DND-41 (cell line): Measurements from ENCODE around the gene RNGTT.

ENCODE experiments used
- ATAC-seq: fragments of 200-7000 bp; cut with Tn5 transposase; 3 replicates; pipeline ENCODE4 v1.9.1; 2021; ENCODE audit warnings: low read depth; ENCODE audit not compliant: insufficient read depth
- DNase-seq: peaks from one replicate; pipeline ENCODE4 v3.0.0-alpha.2; 2020
- H2AFZ ChIP-seq: 2 replicates; pipeline ENCODE4 v1.6.0; 2012; ENCODE audit warnings: low read depth, low read length
- H3K27ac ChIP-seq: 2 replicates; pipeline ENCODE4 v1.5.1; 2012; ENCODE audit warnings: low read length, inconsistent platforms
- H3K27me3 ChIP-seq: fragments of 200-600 bp; sonication (generic); 2 replicates; pipeline ENCODE4 v1.6.0; 2012; ENCODE audit warnings: low read length, mild to moderate bottlenecking, inconsistent platforms; ENCODE audit not compliant: insufficient read depth, poor library complexity
- H3K36me3 ChIP-seq: 2 replicates; pipeline ENCODE4 v1.5.1; 2012; ENCODE audit warnings: low read length, inconsistent platforms; ENCODE audit not compliant: insufficient read depth
- H3K4me1 ChIP-seq: 2 replicates; pipeline ENCODE4 v1.5.1; 2012; ENCODE audit warnings: mild to moderate bottlenecking, low read length; ENCODE audit not compliant: insufficient read depth
- H3K4me2 ChIP-seq: 2 replicates; pipeline ENCODE4 v1.6.0; 2012; ENCODE audit warnings: mild to moderate bottlenecking, moderate library complexity, low read length, inconsistent platforms; ENCODE audit not compliant: insufficient read depth
- H3K4me3 ChIP-seq, 2 experiments: fragments of 200-600 bp in 1 of 2; shearing (Covaris generic) in 1 of 2; 2 replicates each; pipeline ENCODE4 v1.5.1; 2012 to 2016; ENCODE audit warnings: inconsistent platforms in 2 of 2, low read length in 2 of 2, mild to moderate bottlenecking in 2 of 2, low read depth in 1 of 2, moderate library complexity in 1 of 2
- H3K79me2 ChIP-seq: 2 replicates; pipeline ENCODE4 v1.6.0; 2012; ENCODE audit warnings: low read length, inconsistent platforms; ENCODE audit not compliant: insufficient read depth
- H3K9ac ChIP-seq: 2 replicates; pipeline ENCODE4 v1.6.0; 2012; ENCODE audit warnings: low read depth, mild to moderate bottlenecking, inconsistent platforms, low read length, moderate library complexity
- H3K9me3 ChIP-seq: 2 replicates; pipeline ENCODE4 v1.5.1; 2012; ENCODE audit warnings: low read length, moderate library complexity, mild to moderate bottlenecking, inconsistent platforms; ENCODE audit not compliant: insufficient read depth, severe bottlenecking
- H4K20me1 ChIP-seq: 2 replicates; pipeline ENCODE4 v1.6.0; 2012; ENCODE audit warnings: low read length; ENCODE audit not compliant: insufficient read depth
- EZH2 ChIP-seq: IDR thresholded peaks from 3 replicates; pipeline ENCODE4 v1.6.1; 2012; ENCODE audit warnings: borderline replicate concordance, low read depth, mild to moderate bottlenecking, moderate library complexity, low read length, inconsistent platforms; ENCODE audit not compliant: severe bottlenecking
- TF ChIP-seq, protein P1 (sequence below): IDR thresholded peaks from 2 replicates; pipeline ENCODE4 v1.5.1; 2012; ENCODE audit warnings: borderline replicate concordance, low read length, moderate library complexity, mild to moderate bottlenecking; ENCODE audit not compliant: poor library complexity, severe bottlenecking; ENCODE audit errors: extremely low read depth

The RNGTT gene

DNA sequence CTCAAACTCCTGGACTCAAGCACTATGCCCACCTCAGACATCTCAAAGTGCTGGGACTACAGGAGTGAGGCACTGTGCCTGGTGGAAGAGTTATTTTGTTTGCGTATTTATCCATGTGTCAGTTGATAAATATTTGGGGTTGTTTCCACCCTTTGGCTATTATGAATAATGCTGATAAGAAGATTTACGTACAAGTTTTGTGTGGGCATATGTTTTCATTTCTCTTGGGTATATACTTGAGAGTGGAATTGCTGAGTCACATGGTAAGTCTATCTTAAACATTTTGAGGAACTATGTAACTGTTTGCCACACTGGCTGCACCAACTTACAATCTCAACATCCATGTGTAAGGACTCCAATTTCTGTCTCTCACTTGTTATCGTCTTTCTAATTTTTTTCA is 200.3 kb downstream of the RNGTT start:
- Histone ChIP-seq H3K4me3 (no peak overlapping the region), H3K9ac (no peak overlapping the region), H3K36me3 (no peaks in the 10 kb centered on the region), H3K9me3 (no peaks in the 10 kb centered on the region), H3K27me3 (no peaks in the 10 kb centered on the region), H3K4me1 (no peaks in the 10 kb centered on the region), H4K20me1 (no peaks in the 10 kb centered on the region), H3K4me2 (no peak overlapping the region), H3K79me2 (no peaks in the 10 kb centered on the region), H3K27ac (no peak overlapping the region), H2AFZ (no peak overlapping the region)
- DNase-seq: no peak
- no peak for ATAC-seq
- TF ChIP-seq, protein P1, sequence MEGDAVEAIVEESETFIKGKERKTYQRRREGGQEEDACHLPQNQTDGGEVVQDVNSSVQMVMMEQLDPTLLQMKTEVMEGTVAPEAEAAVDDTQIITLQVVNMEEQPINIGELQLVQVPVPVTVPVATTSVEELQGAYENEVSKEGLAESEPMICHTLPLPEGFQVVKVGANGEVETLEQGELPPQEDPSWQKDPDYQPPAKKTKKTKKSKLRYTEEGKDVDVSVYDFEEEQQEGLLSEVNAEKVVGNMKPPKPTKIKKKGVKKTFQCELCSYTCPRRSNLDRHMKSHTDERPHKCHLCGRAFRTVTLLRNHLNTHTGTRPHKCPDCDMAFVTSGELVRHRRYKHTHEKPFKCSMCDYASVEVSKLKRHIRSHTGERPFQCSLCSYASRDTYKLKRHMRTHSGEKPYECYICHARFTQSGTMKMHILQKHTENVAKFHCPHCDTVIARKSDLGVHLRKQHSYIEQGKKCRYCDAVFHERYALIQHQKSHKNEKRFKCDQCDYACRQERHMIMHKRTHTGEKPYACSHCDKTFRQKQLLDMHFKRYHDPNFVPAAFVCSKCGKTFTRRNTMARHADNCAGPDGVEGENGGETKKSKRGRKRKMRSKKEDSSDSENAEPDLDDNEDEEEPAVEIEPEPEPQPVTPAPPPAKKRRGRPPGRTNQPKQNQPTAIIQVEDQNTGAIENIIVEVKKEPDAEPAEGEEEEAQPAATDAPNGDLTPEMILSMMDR: no peak
- no peak for TF ChIP-seq EZH2

DNA sequence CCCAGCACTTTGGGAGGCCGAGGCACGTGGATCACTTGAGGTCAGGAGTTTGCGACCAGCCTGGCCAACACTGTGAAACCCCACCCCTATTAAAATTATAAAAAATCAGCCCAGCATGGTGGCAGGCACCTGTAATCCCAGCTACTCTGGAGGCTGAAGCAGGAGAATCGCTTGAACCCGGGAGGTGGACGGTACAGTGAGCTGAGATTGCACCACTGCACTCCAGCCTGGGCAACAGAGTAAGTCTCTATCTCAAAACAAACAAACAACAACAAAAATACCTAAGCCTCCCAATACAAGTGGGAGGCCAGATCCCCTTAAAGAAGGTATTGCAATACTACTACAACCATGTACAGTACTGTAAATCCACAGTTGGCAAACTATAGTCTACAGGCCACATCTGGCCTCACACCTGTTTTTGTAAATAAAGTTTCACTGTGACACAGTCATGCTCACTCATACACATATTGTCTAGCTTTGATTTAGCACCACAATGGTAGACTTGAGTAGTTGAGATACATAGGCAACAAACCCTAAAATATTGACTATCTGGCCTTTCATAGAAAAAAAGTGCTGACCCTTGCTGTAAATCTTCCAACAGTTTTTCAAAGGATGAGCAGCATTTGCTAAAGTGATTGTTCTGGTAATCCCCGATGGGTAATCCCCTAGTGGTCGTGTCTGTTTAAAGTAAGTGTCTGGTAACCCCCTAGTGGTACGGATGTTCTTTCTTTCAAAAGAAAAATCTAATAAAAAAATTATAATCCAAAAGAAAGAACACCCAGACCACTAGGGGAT is 202.0 kb downstream of the RNGTT start:
- no peak for TF ChIP-seq EZH2
- TF ChIP-seq, protein P1: no peak
- Histone ChIP-seq H3K36me3 (no peaks in the 10 kb centered on the region), H3K27me3 (no peaks in the 10 kb centered on the region), H3K27ac (no peak overlapping the region), H3K4me3 (no peak overlapping the region), H3K9me3 (no peaks in the 10 kb centered on the region), H3K4me2 (no peak overlapping the region), H3K79me2 (no peaks in the 10 kb centered on the region), H4K20me1 (no peaks in the 10 kb centered on the region), H2AFZ (no peak overlapping the region), H3K9ac (no peak overlapping the region), H3K4me1 (no peaks in the 10 kb centered on the region)
- ATAC-seq (no peak), DNase-seq (no peak)

DNA sequence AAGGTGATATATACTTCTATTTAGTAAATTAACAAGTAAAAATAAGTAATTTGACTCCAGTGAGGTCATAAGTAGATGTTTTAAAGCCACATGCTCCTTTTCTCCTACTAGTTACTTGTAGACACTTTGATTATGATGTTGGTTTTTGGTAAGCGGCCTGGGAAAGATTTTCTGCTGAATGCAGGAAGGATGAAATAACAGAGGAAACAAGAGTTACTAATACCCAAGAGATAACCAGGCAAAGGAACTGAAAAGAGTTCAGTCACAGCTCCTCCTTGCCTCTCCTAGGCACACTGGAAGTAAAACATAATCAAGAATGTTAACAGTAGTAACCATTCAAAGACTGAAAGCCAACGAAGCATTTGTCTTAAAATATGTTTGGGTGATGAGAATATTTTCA is 203.3 kb downstream of the RNGTT start:
- DNase-seq (no peak), ATAC-seq (no peak)
- Histone ChIP-seq H3K79me2 (no peaks in the 10 kb centered on the region), H2AFZ (no peak overlapping the region), H3K4me2 (no peak overlapping the region), H3K36me3 (0 out of 2 replicates have a peak, but pooled peaks cover 4% of the 10 kb centered on the region), H3K9ac (no peak overlapping the region), H3K27me3 (no peaks in the 10 kb centered on the region), H3K4me1 (no peaks in the 10 kb centered on the region), H4K20me1 (no peaks in the 10 kb centered on the region), H3K9me3 (no peaks in the 10 kb centered on the region), H3K27ac (no peak overlapping the region), H3K4me3 (no peak overlapping the region)
- no peak for TF ChIP-seq EZH2
- TF ChIP-seq, protein P1: no peak
